NT2/D1 (cell line): Measurements from ENCODE around the gene AURKAIP1.

ENCODE experiments used
- DNase-seq: peaks from one replicate; pipeline ENCODE4 v3.0.0-alpha.2; 2011; ENCODE audit warnings: low read depth, low spot score
- H3K27me3 ChIP-seq: 2 replicates; pipeline ENCODE4 v1.6.0; 2011; ENCODE audit warnings: mild to moderate bottlenecking; ENCODE audit not compliant: insufficient read length, insufficient read depth
- H3K36me3 ChIP-seq: 2 replicates; pipeline ENCODE4 v1.6.1; 2011; ENCODE audit warnings: mild to moderate bottlenecking, low read length, mixed read lengths; ENCODE audit not compliant: insufficient read depth, insufficient read length
- H3K4me1 ChIP-seq: 2 replicates; pipeline ENCODE4 v1.5.1; 2011; ENCODE audit not compliant: insufficient read depth, insufficient read length
- H3K4me3 ChIP-seq: 2 replicates; pipeline ENCODE4 v1.5.1; 2011; ENCODE audit warnings: low read depth; ENCODE audit not compliant: insufficient read length
- H3K9ac ChIP-seq: 2 replicates; pipeline ENCODE4 v1.6.0; 2011; ENCODE audit warnings: low read depth; ENCODE audit not compliant: insufficient read length
- H3K9me3 ChIP-seq: 2 replicates; pipeline ENCODE4 v1.5.1; 2011; ENCODE audit warnings: mild to moderate bottlenecking, low read length; ENCODE audit not compliant: insufficient read depth
- SUZ12 ChIP-seq: IDR thresholded peaks from 2 replicates; pipeline ENCODE4 v1.6.1; 2011; ENCODE audit not compliant: insufficient read length, insufficient read depth; ENCODE audit errors: extremely low read depth
- YY1 ChIP-seq: IDR thresholded peaks from 2 replicates; pipeline ENCODE4 v1.6.1; 2011; ENCODE audit not compliant: insufficient read length, insufficient read depth
- ZNF274 ChIP-seq: IDR thresholded peaks from 2 replicates; pipeline ENCODE4 v1.6.1; 2011; ENCODE audit warnings: mild to moderate bottlenecking, low read depth, low read length

AURKAIP1 gene

DNA sequence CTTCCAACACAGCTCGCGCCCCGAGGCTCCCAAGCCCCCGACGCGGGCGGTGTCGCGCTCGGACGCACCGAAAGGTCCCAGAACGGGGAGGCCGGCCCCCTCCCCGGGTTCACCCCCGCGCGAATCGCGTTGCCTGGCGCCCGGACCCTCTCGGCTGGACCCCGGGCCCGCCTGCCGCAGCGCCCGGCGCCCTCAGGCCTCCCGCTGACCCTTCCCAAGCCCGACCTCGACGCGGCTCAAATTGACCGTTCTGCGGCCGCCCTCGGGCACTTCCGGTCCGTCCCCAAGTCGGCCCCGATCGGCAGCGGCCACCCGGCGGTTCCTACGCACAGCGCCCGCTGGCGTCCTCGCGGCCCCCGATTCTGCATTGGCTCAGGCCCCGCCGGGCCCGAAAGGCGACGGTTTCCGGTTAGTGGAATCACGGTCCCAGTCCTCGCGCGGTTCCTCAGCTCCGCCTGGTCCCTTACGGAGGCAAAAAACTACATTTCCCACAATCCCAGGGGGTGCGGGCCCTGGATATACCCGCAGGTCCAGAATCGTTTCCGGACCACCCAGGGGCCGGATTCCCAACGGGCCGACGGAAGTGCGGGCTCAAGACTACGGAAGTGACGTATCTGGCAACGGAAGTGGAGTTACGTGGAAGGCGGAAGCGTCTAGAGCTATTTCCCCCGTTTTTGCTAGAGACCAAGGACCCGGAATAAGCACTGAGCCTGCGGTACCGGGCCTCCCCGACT is at the start of gene AURKAIP1:
Gene AURKAIP1, minus strand, starts transcription at position 279 of the 734 bp plus-strand sequence. CDS start 451 bp downstream, outside the sequence.
- Histone ChIP-seq H3K4me1 (peaks cover 3% of the 10 kb centered on the region), H3K9me3 (no peaks in the 10 kb centered on the region), H3K4me3 (peak within 1 kb of the TSS; percentile 92), H3K9ac (peak within 1 kb of the TSS; percentile 90), H3K27me3 (no peaks in the 10 kb centered on the region), H3K36me3 (peaks cover 42% of the 10 kb centered on the region)
- DNase-seq, result peak; percentile 96
- TF ChIP-seq YY1, result no peak
- no peak for TF ChIP-seq ZNF274
- no peak for TF ChIP-seq SUZ12

DNA sequence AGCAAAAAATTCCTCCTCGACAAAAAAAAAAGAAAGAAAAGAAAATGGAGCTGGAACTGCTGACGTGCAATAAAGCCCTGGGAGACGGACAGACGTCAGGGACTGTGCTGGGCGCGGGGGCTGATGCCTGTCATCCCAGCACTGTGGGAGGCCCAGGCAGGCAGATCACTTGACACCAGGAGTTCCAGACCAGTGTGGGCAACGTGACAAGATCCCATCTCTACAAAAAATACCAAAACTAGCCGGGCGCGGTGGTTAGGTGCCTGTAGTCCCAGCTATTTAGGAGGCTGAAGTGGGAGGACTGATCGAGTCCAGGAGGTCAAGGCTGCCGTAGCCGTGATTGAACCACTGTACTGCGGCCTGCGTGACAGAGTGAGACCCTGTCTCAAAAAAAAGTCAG is 49.7 kb upstream of the AURKAIP1 start:
- TF ChIP-seq SUZ12, result no peak
- no peak for TF ChIP-seq ZNF274
- no peak for TF ChIP-seq YY1
- Histone ChIP-seq H3K9ac (no peak overlapping the region), H3K36me3 (no peaks in the 10 kb centered on the region), H3K9me3 (no peaks in the 10 kb centered on the region), H3K4me1 (peaks cover 17% of the 10 kb centered on the region), H3K27me3 (no peaks in the 10 kb centered on the region), H3K4me3 (no peak overlapping the region)
- DNase-seq, result no peak

DNA sequence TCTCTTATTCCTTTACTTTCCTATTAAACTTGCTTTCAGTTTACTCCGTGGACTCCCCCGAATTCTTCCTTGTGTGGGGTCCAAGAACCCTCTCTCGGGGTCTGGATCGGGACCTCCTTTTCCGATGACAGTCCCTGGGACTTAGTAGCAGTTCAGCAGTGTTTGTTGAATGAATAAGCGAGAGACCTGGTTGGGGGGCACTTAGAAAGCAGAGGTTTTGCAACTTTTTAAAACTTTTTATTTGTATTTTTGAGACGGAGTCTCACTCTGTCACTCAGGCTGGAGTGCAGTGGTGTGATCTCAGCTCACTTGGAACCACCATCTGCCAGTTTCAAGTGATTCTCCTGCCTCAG is 48.2 kb upstream of the AURKAIP1 start:
- Histone ChIP-seq H3K4me1 (peaks cover 26% of the 10 kb centered on the region), H3K27me3 (no peaks in the 10 kb centered on the region), H3K36me3 (no peaks in the 10 kb centered on the region), H3K9ac (no peak overlapping the region), H3K4me3 (no peak overlapping the region), H3K9me3 (no peaks in the 10 kb centered on the region)
- TF ChIP-seq YY1, result no peak
- no peak for TF ChIP-seq SUZ12
- no peak for TF ChIP-seq ZNF274
- no peak for DNase-seq

DNA sequence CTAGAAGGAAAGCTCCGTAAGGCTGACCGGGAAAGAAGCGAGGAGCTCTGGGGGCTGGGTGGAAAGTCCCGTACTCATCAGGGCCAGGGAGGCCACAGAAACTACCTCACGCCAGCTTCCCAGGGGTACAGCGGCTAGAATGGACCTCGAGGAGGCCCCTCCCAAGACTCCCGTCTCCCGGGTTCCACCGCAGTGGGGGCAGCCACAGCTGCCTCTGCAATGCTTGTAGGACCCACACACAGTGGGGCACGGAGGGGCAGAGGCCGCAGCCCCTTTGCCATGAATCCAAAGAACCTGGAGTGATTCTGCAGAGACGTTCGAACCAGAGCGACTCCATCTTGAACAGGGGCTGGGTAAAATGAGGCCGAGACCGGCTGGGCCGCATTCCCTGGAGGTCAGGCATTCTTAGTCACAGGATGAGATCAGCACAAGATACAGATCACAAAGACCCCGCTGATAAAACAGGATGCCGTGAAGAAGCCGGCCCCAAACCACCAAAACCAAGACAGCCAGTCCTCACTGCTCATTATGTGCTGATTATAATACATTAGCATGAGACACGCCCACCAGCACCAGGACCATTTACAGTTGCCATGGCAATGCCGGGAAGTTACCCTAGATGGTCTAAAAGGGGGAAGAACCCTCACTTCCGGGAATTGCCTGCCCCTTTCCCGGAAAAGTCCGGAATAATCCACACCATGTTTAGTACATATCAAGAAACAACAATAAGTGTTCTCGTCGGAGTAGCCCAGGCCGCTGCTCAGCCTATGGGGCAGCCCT is 47.6 kb upstream of the AURKAIP1 start:
- DNase-seq, result no peak

DNA sequence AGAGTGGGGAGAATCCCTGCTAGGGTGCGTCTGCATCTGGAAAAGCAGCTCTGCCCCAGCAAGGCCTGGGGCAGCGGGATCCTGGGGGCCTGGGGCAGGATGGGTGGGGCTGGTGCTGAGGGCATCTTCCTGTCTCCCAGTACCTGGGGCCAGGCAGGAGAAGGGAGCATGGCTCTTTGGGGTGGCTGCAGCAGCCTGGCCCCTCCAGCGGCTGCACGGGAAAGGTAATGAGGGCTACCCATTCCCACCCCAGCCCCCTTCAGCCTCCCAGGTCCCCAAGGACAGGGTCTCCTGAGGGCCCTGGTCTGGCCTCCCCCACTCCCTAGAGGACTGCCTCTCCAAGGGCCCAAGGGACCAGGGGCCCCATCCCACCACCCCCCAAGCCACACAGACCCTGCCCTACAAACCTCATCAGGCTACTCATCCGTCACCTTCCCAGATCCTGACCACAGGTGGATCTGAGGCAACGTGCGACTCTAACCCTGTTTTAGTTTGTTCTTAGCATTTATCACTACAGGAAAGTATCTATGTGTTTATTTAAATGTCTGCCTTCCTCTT is 47.0 kb upstream of the AURKAIP1 start:
- no peaks in the 10 kb centered on the region for H3K36me3 ChIP-seq
- TF ChIP-seq YY1 (no peak), SUZ12 (no peak), ZNF274 (no peak)
- no peak overlapping the region for H3K4me3 ChIP-seq
- no peaks in the 10 kb centered on the region for H3K27me3 ChIP-seq
- peaks cover 26% of the 10 kb centered on the region for H3K4me1 ChIP-seq
- H3K9ac ChIP-seq, result no peak overlapping the region
- H3K9me3 ChIP-seq, result no peaks in the 10 kb centered on the region
- no peak for DNase-seq

More for the DNA sequence above, 47.6 kb upstream of the AURKAIP1 start:
- Histone ChIP-seq H3K9ac (no peak overlapping the region), H3K9me3 (no peaks in the 10 kb centered on the region), H3K4me1 (peaks cover 26% of the 10 kb centered on the region), H3K4me3 (no peak overlapping the region), H3K27me3 (no peaks in the 10 kb centered on the region), H3K36me3 (no peaks in the 10 kb centered on the region)
- no peak for TF ChIP-seq ZNF274
- no peak for TF ChIP-seq SUZ12
- no peak for TF ChIP-seq YY1

- Histone ChIP-seq H3K27me3 (no peaks in the 10 kb centered on the region), H3K9ac (peak within 1 kb of the TSS; percentile 72), H3K4me1 (peaks cover 25% of the 10 kb centered on the region), H3K36me3 (no peaks in the 10 kb centered on the region), H3K4me3 (peak within 1 kb of the TSS; percentile 21), H3K9me3 (no peaks in the 10 kb centered on the region)
- TF ChIP-seq YY1, result no peak
- TF ChIP-seq SUZ12, result no peak
- no peak for TF ChIP-seq ZNF274
- no peak for DNase-seq
Measured at GRCh38 chr1:1421147-1421906, 46.3 kb upstream of the AURKAIP1 start, which contains the start of gene ANKRD65. ANKRD65 (minus strand) TSS chr1:1421276; CDS start chr1:1421005, 271 bp downstream.
